Bronchial epithelial cell (primary cell): Measurements from ENCODE around the gene SPATA21. TPM values are rescaled to one million over a fixed set of nuclear protein-coding genes. Genes with fewer than 3 reads are reported as not detected.
"Not testable (repeated sequence)": the region's sequence is repeated elsewhere in the genome, so short reads cannot be mapped to it uniquely, and the experiment has no call there.

Source experiments
- DNase-seq: peaks from one replicate; pipeline ENCODE4 v3.0.0-alpha.2; 2010; ENCODE audit warnings: low read depth
- FAIRE-seq: peaks from 2 replicates; lab custom pipeline; 2011; peaks lifted over from hg19 to GRCh38; lab: Jason Lieb, UNC
- H3K27me3 ChIP-seq: 2 replicates; pipeline ENCODE4 v1.5.1; 2011; ENCODE audit warnings: low read length; ENCODE audit not compliant: control insufficient read depth, insufficient read depth
- H3K36me3 ChIP-seq: 2 replicates; pipeline ENCODE4 v1.5.1; 2011; ENCODE audit warnings: low read length; ENCODE audit not compliant: control insufficient read depth, insufficient read depth
- H3K4me3 ChIP-seq: 2 replicates; pipeline ENCODE4 v1.5.1; 2011; ENCODE audit warnings: mild to moderate bottlenecking, low read depth, low read length, control low read depth
- total RNA-seq: library from RNA; depleted of rRNA; stranded (reverse); fragments of >200 nt; gene quantifications from 2 replicates; pipeline ENCODE4 v1.2.1, GENCODE V29; 2014
- TF ChIP-seq, protein P1 (sequence below): IDR thresholded peaks from 2 replicates; pipeline ENCODE4 v1.5.1; 2011; ENCODE audit warnings: mild to moderate bottlenecking, moderate library complexity, low read length, control low read depth, inconsistent platforms; ENCODE audit not compliant: insufficient read depth, severe bottlenecking

The SPATA21 gene, protein sequence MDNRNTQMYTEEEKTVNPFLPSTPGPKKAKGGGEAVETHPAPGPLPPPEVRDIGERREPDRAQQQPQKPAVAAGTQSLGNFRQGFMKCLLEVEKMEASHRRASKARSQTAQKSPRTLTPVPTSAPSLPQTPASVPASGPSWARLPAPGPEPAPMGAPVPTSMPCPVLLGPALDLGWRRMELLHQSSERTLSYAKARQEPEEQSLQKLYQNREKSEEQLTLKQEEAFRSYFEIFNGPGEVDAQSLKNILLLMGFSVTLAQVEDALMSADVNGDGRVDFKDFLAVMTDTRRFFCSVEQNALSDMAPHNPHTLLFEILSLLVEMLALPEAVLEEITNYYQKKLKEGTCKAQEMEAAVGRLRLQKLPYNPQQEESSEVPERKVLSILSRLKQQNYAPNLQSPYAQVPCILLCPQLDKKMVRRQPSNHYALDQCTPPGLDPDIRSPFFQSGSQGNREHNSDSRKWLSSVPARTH
- total RNA-seq = not detected in 2 replicates

DNA sequence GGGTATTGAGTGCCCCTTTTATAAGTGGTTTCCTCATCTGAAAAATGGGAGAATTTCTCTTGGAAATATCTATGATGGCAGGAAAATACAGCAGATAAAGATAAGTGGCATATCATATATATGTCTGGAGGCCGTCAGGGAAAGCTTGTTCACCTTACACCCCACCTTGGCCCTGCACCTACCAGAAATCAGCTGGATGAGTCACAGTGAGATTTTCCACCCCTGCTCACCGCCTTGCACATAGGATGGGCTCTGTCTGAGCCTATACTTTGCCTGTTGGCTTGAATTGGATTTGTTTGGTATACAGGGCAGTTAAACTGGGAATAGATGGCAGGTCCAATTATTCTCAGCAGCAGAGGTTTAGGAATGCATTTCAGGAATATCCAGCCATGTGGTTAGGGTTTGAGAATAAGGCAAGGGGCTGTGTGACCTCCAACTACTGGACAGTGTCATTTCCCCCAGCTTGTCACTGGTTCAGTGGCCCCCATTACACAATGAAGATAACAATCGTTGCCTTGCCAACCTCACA lies at the start of gene SPATA21:
SPATA21 (minus strand) TSS at position 479 of the 529 bp plus-strand sequence. CDS start 6,053 bp downstream, outside the sequence.
- TF ChIP-seq, protein P1, sequence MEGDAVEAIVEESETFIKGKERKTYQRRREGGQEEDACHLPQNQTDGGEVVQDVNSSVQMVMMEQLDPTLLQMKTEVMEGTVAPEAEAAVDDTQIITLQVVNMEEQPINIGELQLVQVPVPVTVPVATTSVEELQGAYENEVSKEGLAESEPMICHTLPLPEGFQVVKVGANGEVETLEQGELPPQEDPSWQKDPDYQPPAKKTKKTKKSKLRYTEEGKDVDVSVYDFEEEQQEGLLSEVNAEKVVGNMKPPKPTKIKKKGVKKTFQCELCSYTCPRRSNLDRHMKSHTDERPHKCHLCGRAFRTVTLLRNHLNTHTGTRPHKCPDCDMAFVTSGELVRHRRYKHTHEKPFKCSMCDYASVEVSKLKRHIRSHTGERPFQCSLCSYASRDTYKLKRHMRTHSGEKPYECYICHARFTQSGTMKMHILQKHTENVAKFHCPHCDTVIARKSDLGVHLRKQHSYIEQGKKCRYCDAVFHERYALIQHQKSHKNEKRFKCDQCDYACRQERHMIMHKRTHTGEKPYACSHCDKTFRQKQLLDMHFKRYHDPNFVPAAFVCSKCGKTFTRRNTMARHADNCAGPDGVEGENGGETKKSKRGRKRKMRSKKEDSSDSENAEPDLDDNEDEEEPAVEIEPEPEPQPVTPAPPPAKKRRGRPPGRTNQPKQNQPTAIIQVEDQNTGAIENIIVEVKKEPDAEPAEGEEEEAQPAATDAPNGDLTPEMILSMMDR = no peak
- H3K36me3 ChIP-seq = no peaks in the 10 kb centered on the region
- peak; percentile 30 for DNase-seq
- no peaks in the 10 kb centered on the region for H3K27me3 ChIP-seq
- no peak within 1 kb of the TSS for H3K4me3 ChIP-seq
- FAIRE-seq = no peak

DNA sequence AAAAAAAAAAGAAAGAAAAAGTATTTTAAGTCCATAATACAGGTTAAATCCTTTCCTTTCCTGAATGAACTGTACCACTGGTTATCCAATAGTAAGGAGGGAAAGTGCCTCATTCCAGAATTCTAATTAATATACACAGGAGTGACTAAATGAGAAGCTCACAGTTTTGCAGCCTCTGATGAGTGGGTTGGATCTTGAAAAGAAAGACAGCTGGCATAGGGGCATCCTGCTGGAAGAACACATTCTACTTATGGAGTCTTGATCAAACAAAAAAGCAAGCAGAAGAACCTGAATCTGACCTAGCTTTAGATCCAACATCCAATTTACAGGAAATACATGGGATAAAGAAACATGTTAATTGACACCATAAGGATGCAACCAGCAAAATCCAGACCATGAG lies 49.8 kb upstream of the SPATA21 start:
- FAIRE-seq, DNase-seq, H3K36me3 ChIP-seq, H3K27me3 ChIP-seq, H3K4me3 ChIP-seq: not testable (repeated sequence)

DNA sequence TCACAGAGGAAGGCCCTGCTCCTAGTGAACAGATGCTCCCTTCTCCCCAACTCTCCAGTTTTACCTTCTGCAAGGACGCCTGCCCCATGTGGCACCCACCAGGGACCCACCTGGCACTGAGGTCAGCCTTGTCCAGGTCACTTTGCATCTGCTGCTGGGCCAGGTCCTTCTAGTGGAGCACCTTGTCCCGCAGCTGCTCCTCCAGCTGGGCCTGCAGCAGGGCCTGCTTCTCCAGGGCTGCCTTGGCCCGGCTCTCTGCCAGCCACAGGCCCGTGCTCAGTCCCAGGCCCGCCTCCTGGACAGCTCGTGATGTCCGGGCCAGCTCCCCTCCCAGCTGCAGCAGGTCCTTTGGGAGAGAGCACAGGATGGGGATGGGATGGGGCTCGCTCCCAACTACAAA lies 49.1 kb upstream of the SPATA21 start:
- FAIRE-seq, H3K4me3 ChIP-seq, H3K36me3 ChIP-seq, H3K27me3 ChIP-seq, DNase-seq: not testable (repeated sequence)

DNA sequence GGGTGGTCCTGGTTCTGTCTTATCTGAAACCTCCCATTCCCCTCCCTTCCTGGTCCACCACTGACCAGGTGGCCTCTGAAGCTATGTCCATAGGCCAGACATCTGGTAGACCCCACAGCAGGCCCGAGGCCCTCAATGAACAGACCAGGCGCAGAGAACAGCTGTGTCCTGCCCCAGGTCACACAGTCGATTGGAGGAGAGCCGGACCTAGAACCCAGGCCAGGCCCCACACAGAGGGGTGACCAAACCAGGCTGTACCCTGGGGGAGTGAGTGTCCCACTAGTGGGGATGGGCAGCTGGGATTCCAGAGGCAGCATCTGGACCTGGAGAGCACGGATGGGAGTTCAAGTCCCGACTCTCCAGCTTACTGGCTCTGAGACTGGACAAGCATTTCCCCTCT lies 47.7 kb upstream of the SPATA21 start:
- Histone ChIP-seq H3K36me3 (peaks cover 6% of the 10 kb centered on the region), H3K4me3 (no peak overlapping the region), H3K27me3 (no peaks in the 10 kb centered on the region)
- no peak for FAIRE-seq
- TF ChIP-seq, protein P1 = no peak
- no peak for DNase-seq

DNA sequence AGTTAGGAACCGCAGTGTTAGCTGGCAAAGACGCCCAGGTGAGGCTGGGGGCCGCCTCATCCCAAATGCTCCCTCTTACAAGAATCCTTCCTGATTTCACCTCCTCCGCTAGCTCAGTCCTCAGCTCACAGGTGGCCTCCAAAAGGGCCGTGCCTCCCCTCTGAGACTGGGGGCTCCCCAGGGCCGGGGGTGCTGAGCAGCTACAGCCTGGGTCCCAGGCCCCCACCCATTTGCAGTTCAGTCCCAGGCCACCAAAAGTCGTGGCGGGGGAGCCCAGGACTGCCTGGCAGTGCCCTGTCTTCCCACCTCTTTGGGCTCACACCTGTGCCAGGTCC lies 47.2 kb upstream of the SPATA21 start:
- TF ChIP-seq, protein P1 = no peak
- DNase-seq (no peak), FAIRE-seq (no peak)
- Histone ChIP-seq H3K27me3 (no peaks in the 10 kb centered on the region), H3K4me3 (no peak overlapping the region), H3K36me3 (peaks cover 4% of the 10 kb centered on the region)

DNA sequence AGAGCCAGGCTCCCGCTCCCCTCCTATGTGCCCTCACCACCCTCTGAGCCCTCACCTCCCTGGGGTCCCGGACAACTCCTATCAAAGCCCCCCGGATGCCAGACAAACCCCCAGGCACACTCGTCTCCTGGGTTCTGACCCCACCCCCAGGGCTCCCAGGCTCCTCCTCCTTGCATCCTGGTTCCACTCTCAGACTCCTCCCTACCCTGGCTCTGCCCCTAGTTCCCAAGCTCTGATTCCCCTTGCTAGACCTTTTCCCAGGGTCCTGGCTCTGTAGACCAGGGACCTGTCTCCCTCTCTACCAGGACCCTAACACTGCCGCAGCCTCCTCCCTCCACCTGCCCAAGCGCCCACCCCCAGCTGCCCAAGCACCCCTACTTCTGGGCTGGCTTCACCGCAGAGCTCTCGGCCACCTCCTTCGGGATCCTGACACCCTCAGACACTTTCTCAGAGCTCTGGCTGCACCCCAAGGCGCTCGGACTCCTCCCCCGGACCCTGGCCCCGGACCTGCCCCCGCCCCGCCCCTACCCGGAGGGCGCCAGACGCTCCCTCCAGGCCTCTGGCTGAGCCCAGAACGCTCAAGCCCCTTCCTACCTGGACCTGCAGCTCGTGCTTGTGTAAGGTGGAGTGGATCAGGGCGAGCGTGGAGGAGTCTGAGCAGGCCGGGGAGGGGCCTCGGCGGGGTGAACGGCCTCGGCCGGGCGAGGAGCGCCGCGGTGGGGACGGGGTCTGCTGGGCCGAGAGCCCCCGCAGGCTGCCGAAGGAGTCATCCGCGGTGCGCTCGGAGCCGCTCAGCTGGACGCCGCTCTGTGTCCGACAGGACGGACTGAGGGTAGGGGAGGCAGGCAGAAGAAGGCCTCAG lies 46.6 kb upstream of the SPATA21 start:
- not testable (repeated sequence) for H3K4me3 ChIP-seq, H3K36me3 ChIP-seq, DNase-seq, H3K27me3 ChIP-seq, FAIRE-seq

DNA sequence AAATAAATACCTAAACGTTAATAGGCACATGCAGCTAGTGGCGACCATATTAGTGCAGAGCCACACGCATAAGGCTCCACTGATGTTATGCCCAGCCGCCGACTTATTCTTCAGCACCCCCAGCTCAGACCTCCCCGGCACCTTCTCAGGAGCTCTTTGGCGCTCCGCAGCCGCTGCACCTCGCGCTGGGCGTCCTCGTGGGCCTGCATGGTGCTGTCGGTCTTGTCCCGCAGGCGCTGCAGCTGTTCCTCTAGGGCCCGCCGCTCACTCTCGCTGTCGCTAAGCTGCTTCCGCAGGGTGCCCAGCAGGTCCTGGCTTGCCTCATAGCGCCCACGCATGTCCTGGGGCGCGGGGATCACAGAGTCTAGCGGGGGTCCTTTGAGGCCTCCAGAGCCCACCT lies 45.9 kb upstream of the SPATA21 start:
- not testable (repeated sequence) for DNase-seq, H3K36me3 ChIP-seq, H3K4me3 ChIP-seq, H3K27me3 ChIP-seq, FAIRE-seq
